OCI-LY7 (cell line): ENCODE data around the gene C5orf47. TPM values are rescaled to one million over a fixed set of nuclear protein-coding genes. Genes with fewer than 3 reads are reported as not detected.

Experiments
- BruUV-seq: library from RNA; stranded (reverse); fragments of 400-500 nt; replicated peaks from 2 replicates; lab custom pipeline; 2021; lab: Mats Ljungman, UMichigan
- CTCF ChIA-PET: fragments of 300-600 bp; sonication (Branson Sonifier 250); formaldehyde crosslinking; loops from one replicate; lab custom pipeline; 2022; ENCODE audit warnings: antibody characterized with exemption; ENCODE audit not compliant: unreplicated experiment; lab: Charles Lee
- POLR2A ChIA-PET: fragments of 300-600 bp; sonication (Branson Sonifier 250); formaldehyde crosslinking; loops from one replicate; lab custom pipeline; 2022; ENCODE audit warnings: antibody characterized with exemption; lab: Charles Lee
- DNase-seq: peaks from one replicate; pipeline ENCODE4 v3.0.0-alpha.2; 2015; ENCODE audit warnings: low spot score
- H2AFZ ChIP-seq: fragments of 200-600 bp; sonication (generic), shearing (Covaris generic); 2 replicates; pipeline ENCODE4 v1.6.1; 2014; ENCODE audit warnings: mild to moderate bottlenecking, antibody characterized with exemption, low read length, moderate library complexity
- H3K27ac ChIP-seq: fragments of 200-600 bp; sonication (generic); 2 replicates; pipeline ENCODE4 v1.5.1; 2014; ENCODE audit warnings: mixed run types, low read depth, mild to moderate bottlenecking, moderate library complexity, low read length, inconsistent platforms; ENCODE audit not compliant: poor library complexity, severe bottlenecking
- H3K36me3 ChIP-seq: fragments of 200-600 bp; sonication (generic); 2 replicates; pipeline ENCODE4 v1.6.1; 2014; ENCODE audit warnings: mild to moderate bottlenecking, antibody characterized with exemption, low read length, moderate library complexity, mixed read lengths; ENCODE audit not compliant: insufficient read depth
- H3K4me1 ChIP-seq: fragments of 200-600 bp; sonication (generic); 2 replicates; pipeline ENCODE4 v1.5.1; 2014; ENCODE audit warnings: mild to moderate bottlenecking, low read length; ENCODE audit not compliant: insufficient read depth, poor library complexity, severe bottlenecking
- H3K4me2 ChIP-seq: fragments of 200-600 bp; sonication (generic); 2 replicates; pipeline ENCODE4 v1.6.1; 2014; ENCODE audit warnings: mild to moderate bottlenecking, low read length
- H3K4me3 ChIP-seq: fragments of 200-600 bp; sonication (generic); 2 replicates; pipeline ENCODE4 v1.5.1; 2014; ENCODE audit warnings: mild to moderate bottlenecking, low read depth, low read length; ENCODE audit not compliant: poor library complexity, severe bottlenecking
- H3K79me2 ChIP-seq: fragments of 200-600 bp; sonication (generic); 2 replicates; pipeline ENCODE4 v1.6.1; 2016; ENCODE audit warnings: low read depth, mild to moderate bottlenecking, low read length, moderate library complexity, mixed read lengths; ENCODE audit not compliant: insufficient read depth
- H3K9me2 ChIP-seq: fragments of 200-600 bp; sonication (generic); 2 replicates; pipeline ENCODE4 v1.6.1; 2016; ENCODE audit warnings: mild to moderate bottlenecking, low read length, mixed read lengths; ENCODE audit not compliant: insufficient read depth
- H3K9me3 ChIP-seq: fragments of 200-600 bp; sonication (generic); 2 replicates; pipeline ENCODE4 v1.6.1; 2014; ENCODE audit warnings: mild to moderate bottlenecking, mixed run types, low read length, mixed read lengths
- H4K20me1 ChIP-seq: fragments of 200-600 bp; sonication (generic); 2 replicates; pipeline ENCODE4 v1.6.1; 2014; ENCODE audit warnings: mild to moderate bottlenecking, antibody characterized with exemption, low read length, moderate library complexity, mixed read lengths; ENCODE audit not compliant: insufficient read depth
- CTCF ChIP-seq: fragments of 200-600 bp; sonication (generic); conservative IDR thresholded peaks from 2 replicates; pipeline ENCODE4 v1.5.1; 2014; ENCODE audit warnings: mild to moderate bottlenecking, antibody characterized with exemption, low read length, moderate library complexity, mixed read lengths
- EZH2phosphoT487 ChIP-seq: fragments of 200-600 bp; sonication (generic); IDR thresholded peaks from 2 replicates; pipeline ENCODE4 v1.6.1; 2018; ENCODE audit warnings: low read depth, borderline replicate concordance, mild to moderate bottlenecking, mixed run types, antibody characterized with exemption, low read length, moderate library complexity, mixed read lengths
- intact Hi-C: fragments of 100-400 bp; cut with micrococcal nuclease; formaldehyde crosslinking; loops from one replicate; pipeline ENCODE4 v1.10.0; 2022; ENCODE audit not compliant: unreplicated experiment
- total RNA-seq, 2 experiments: library from RNA; depleted of rRNA in 1 of 2; stranded (reverse); fragments of >200 nt in 1 of 2; shearing (Covaris generic) in 1 of 2; gene quantifications; 2 replicates each; pipeline ENCODE4 v1.2.3, GENCODE V29; 2014 to 2022

Gene C5orf47
- total RNA-seq, 2 experiments from 2014 or later: not detected

- Histone ChIP-seq H4K20me1 (no peaks in the 10 kb centered on the region), H3K4me3 (no peak overlapping the region), H3K4me2 (peak overlapping the region; percentile 23), H3K9me2 (no peaks in the 10 kb centered on the region), H3K36me3 (no peaks in the 10 kb centered on the region), H3K4me1 (peaks cover 29% of the 10 kb centered on the region), H3K79me2 (no peaks in the 10 kb centered on the region), H3K27ac (peak overlapping the region; percentile 2), H3K9me3 (no peaks in the 10 kb centered on the region), H2AFZ (peak overlapping the region; percentile 65; the same call in 1 of the 2 replicates)
- peak; percentile 67 for TF ChIP-seq CTCF
- no peak for TF ChIP-seq EZH2phosphoT487
- DNase-seq: peak; percentile 22
- ChIA-PET POLR2A (interaction anchor here (0.6 to 0.8 kb wide), 2 partner anchors 34 to 39 kb away, joined by 3 to 4 read pairs; no protein-coding TSS in a partner anchor), CTCF (interaction anchor here (0.6 to 1.3 kb wide), 5 partner anchors 19 to 361 kb away, joined by 3 to 4 read pairs (median 3); no protein-coding TSS in a partner anchor)
- BruUV-seq: no TSS peak
- intact Hi-C loops: loop anchor here (5.0 kb wide), 1 partner anchor 44 kb away; no protein-coding TSS in a partner anchor
These were observed 17.9 kb upstream of the C5orf47 start for GRCh38 chr5:173970878-173971650.

- CTCF ChIA-PET: interaction anchor here (1.2 to 1.3 kb wide), 2 partner anchors 349 to 354 kb away, joined by 3 read pairs; no protein-coding TSS in a partner anchor
- H2AFZ ChIP-seq: peak overlapping the region; percentile 65; the same call in 1 of the 2 replicates
These were observed 17.2 kb upstream of the C5orf47 start for GRCh38 chr5:173971681-173972345.

More at GRCh38 chr5:173971681-173972345, 17.2 kb upstream of the C5orf47 start:
- peak overlapping the region; percentile 23 for H3K4me2 ChIP-seq
- POLR2A ChIA-PET: interaction anchor here (0.6 kb wide), 1 partner anchor 35 kb away, joined by 4 read pairs; no protein-coding TSS in a partner anchor
- peak overlapping the region; percentile 2 for H3K27ac ChIP-seq
- peak; percentile 22 for DNase-seq
- no peaks in the 10 kb centered on the region for H3K9me3 ChIP-seq
- no peaks in the 10 kb centered on the region for H3K79me2 ChIP-seq
- no TSS peak for BruUV-seq
- intact Hi-C loops: loop anchor here (2.0 to 5.0 kb wide), 4 partner anchors 45 to 227 kb away; partner anchors contain the start of gene CPEB4
- peaks cover 29% of the 10 kb centered on the region for H3K4me1 ChIP-seq
- H3K36me3 ChIP-seq: no peaks in the 10 kb centered on the region
- no peak overlapping the region for H3K4me3 ChIP-seq
- no peaks in the 10 kb centered on the region for H3K9me2 ChIP-seq
- TF ChIP-seq CTCF: no peak; the same call in 1 of the 2 replicates
- no peak for TF ChIP-seq EZH2phosphoT487
- no peaks in the 10 kb centered on the region for H4K20me1 ChIP-seq
